KMS-11 (cell line): ENCODE measurements around the gene CCT3.
A peak's percentile ranks its signal among the peaks of the same experiment; 100 is the strongest.

Source experiments
- H2AFZ ChIP-seq: fragments of 200-600 bp; sonication (generic); 2 replicates; pipeline ENCODE4 v1.6.1; 2016; ENCODE audit warnings: antibody characterized with exemption, mixed run types, low read depth
- H3K27ac ChIP-seq: fragments of 200-600 bp; sonication (generic); 2 replicates; pipeline ENCODE4 v1.6.1; 2016; ENCODE audit warnings: mild to moderate bottlenecking, mixed run types
- H3K27me3 ChIP-seq: fragments of 200-600 bp; sonication (generic); 2 replicates; pipeline ENCODE4 v1.6.1; 2017; ENCODE audit warnings: mild to moderate bottlenecking, low read depth, mixed run types, moderate library complexity; ENCODE audit not compliant: insufficient read depth
- H3K36me3 ChIP-seq: fragments of 200-600 bp; sonication (generic); 2 replicates; pipeline ENCODE4 v1.6.1; 2017; ENCODE audit warnings: mild to moderate bottlenecking, mixed run types; ENCODE audit not compliant: insufficient read depth
- H3K4me1 ChIP-seq: fragments of 200-600 bp; sonication (generic); 2 replicates; pipeline ENCODE4 v1.6.1; 2016; ENCODE audit warnings: mild to moderate bottlenecking, low read depth, mixed run types; ENCODE audit not compliant: poor library complexity, severe bottlenecking
- H3K4me2 ChIP-seq: fragments of 200-600 bp; sonication (generic); 2 replicates; pipeline ENCODE4 v1.7.0; 2016; ENCODE audit warnings: mild to moderate bottlenecking, mixed run types
- H3K4me3 ChIP-seq: fragments of 200-600 bp; sonication (generic); IDR thresholded peaks from 2 replicates; pipeline ENCODE4 v1.6.1; 2017; ENCODE audit warnings: low read depth, low read length, mixed read lengths; ENCODE audit not compliant: insufficient read depth
- H3K79me2 ChIP-seq: fragments of 200-600 bp; sonication (generic); 2 replicates; pipeline ENCODE4 v1.6.1; 2016; ENCODE audit warnings: low read depth, mixed run types; ENCODE audit not compliant: insufficient read depth
- H3K9ac ChIP-seq: fragments of 200-600 bp; sonication (generic); 2 replicates; pipeline ENCODE4 v1.6.1; 2016; ENCODE audit warnings: mild to moderate bottlenecking, mixed run types
- H4K20me1 ChIP-seq: fragments of 200-600 bp; sonication (generic); 2 replicates; pipeline ENCODE4 v1.6.1; 2016; ENCODE audit warnings: mild to moderate bottlenecking, mixed run types; ENCODE audit not compliant: insufficient read depth
- CTCF ChIP-seq: fragments of 200-600 bp; sonication (generic); conservative IDR thresholded peaks from 2 replicates; pipeline ENCODE4 v1.6.1; 2017; ENCODE audit warnings: low read depth, mild to moderate bottlenecking, antibody characterized with exemption, low read length, moderate library complexity, mixed read lengths

CCT3 gene

GRCh38 chr1:156359973-156360372, 21.9 kb upstream of the CCT3 start:
- Histone ChIP-seq H3K36me3 (no peaks in the 10 kb centered on the region), H3K4me2 (no peak overlapping the region), H3K79me2 (no peaks in the 10 kb centered on the region), H3K27me3 (peaks cover 83% of the 10 kb centered on the region), H4K20me1 (no peaks in the 10 kb centered on the region), H3K4me1 (peaks cover 13% of the 10 kb centered on the region), H3K27ac (no peak overlapping the region), H3K9ac (no peak overlapping the region), H3K4me3 (no peak overlapping the region), H2AFZ (no peak overlapping the region)
- 0 out of 2 replicates have a peak, but pooled peaks have one; percentile 14 for TF ChIP-seq CTCF

GRCh38 chr1:156359249-156359648, 21.2 kb upstream of the CCT3 start:
- Histone ChIP-seq H3K27me3 (peaks cover 83% of the 10 kb centered on the region), H3K27ac (no peak overlapping the region), H2AFZ (no peak overlapping the region), H3K4me3 (no peak overlapping the region), H3K36me3 (no peaks in the 10 kb centered on the region), H3K79me2 (no peaks in the 10 kb centered on the region), H3K4me1 (peaks cover 13% of the 10 kb centered on the region), H4K20me1 (no peaks in the 10 kb centered on the region), H3K4me2 (no peak overlapping the region), H3K9ac (no peak overlapping the region)
- no peak for TF ChIP-seq CTCF

DNA sequence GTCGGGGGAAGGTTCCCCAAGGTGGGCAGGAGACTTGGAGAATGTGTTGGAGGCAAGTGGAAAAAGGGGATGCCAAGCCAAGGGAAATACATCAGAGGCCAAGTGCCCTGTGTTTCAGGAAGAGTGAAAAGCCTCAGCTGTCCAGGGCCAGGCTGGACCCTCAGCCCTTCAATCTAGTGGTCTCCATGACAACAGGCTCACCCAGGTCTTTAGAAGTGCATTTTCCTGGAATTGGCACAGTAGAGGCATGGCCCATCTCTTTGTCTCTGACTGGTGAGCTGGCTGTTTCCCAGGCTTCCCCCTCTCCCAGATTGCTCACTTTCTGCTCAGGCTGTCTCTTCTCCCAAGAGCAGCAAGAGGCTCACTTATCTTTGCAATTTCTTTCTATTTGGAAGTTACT, 20.5 kb upstream of the CCT3 start:
- Histone ChIP-seq H3K36me3 (no peaks in the 10 kb centered on the region), H2AFZ (no peak overlapping the region), H3K4me2 (no peak overlapping the region), H3K27me3 (peaks cover 83% of the 10 kb centered on the region), H4K20me1 (no peaks in the 10 kb centered on the region), H3K27ac (no peak overlapping the region), H3K4me3 (no peak overlapping the region), H3K79me2 (no peaks in the 10 kb centered on the region), H3K9ac (no peak overlapping the region), H3K4me1 (peaks cover 13% of the 10 kb centered on the region)
- no peak for TF ChIP-seq CTCF

DNA sequence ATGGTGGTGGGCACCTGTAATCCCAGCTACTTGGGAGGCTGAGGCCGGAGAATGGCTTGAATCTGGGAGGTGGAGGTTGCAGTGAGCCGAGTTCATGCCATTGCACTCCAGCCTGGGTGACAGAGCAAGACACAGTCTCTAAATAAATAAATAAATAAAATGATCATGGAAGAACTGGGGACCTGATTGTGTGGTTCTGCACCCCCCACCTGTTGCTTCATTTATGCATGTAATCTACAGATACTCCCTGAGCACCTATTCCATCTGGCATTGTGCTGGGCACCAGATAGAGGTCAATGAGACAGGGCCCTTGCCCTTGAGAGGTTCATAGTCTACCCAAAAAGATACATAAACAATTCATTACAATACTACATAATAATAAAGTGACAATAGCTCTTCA, 19.9 kb upstream of the CCT3 start:
- H3K36me3 ChIP-seq = no peaks in the 10 kb centered on the region
- no peak overlapping the region for H3K4me2 ChIP-seq
- no peak overlapping the region for H3K9ac ChIP-seq
- H3K4me3 ChIP-seq = no peak overlapping the region
- peaks cover 85% of the 10 kb centered on the region for H3K27me3 ChIP-seq
- H3K79me2 ChIP-seq = no peaks in the 10 kb centered on the region
- no peak overlapping the region for H3K27ac ChIP-seq
- H3K4me1 ChIP-seq = peaks cover 13% of the 10 kb centered on the region
- no peaks in the 10 kb centered on the region for H4K20me1 ChIP-seq
- H2AFZ ChIP-seq = no peak overlapping the region
- TF ChIP-seq CTCF = no peak; the same call in 1 of the 2 replicates
